ENCODE results near the gene SULT1C4. TPM values are rescaled to one million over a fixed set of nuclear protein-coding genes. Genes with fewer than 3 reads are reported as not detected.

Gene SULT1C4
- total RNA-seq, 2 experiments from 2014 or later, result not detected

DNA sequence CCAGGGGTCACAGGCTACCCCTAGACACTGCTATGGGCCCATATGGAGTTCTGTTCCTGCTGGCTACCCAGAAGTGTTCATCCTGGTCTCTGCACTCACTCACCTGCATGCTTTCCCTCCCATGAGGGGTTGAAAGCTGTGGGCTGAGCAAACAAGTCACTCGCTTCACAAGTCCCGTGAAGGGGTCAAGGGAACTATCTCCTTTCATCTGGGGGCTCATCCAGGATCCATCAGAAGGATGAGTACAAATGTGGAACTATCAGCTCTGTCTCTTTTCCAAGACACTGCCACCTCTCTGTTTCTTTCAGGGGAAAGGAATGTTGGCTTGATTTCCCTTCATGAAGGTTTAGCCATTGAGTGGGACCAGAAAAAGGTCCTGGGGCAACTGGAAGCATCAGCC lies 21.7 kb downstream of the SULT1C4 start:
- Histone ChIP-seq H3K36me3 (ENCODE audit: insufficient read depth, low read length) (no peaks in the 10 kb centered on the region), H3K4me1 (ENCODE audit: insufficient read depth, low read length, poor library complexity, severe bottlenecking) (no peaks in the 10 kb centered on the region), H3K9me3 (ENCODE audit: low read length) (0 out of 2 replicates have a peak, but pooled peaks cover 10% of the 10 kb centered on the region), H3K4me3 (ENCODE audit: low read depth, low read length, poor library complexity, severe bottlenecking) (no peak overlapping the region), H2AFZ (ENCODE audit: low read length) (no peak overlapping the region), H3K9me2 (ENCODE audit: insufficient read depth, low read length) (no peaks in the 10 kb centered on the region), H3K27ac (ENCODE audit: low read depth, low read length, poor library complexity, severe bottlenecking) (no peak overlapping the region), H3K79me2 (ENCODE audit: insufficient read depth, low read depth, low read length) (no peaks in the 10 kb centered on the region), H3K4me2 (ENCODE audit: low read length) (no peak overlapping the region), H4K20me1 (ENCODE audit: insufficient read depth, low read length) (no peaks in the 10 kb centered on the region)
- no TSS peak for BruUV-seq (replicated peaks)
- ChIA-PET POLR2A (interaction anchor here (0.8 kb wide), 1 partner anchor 12 kb away, joined by 8 read pairs; no protein-coding TSS in a partner anchor), CTCF (ENCODE audit: unreplicated experiment) (no interaction called here)
- intact Hi-C loops (cut with micrococcal nuclease; ENCODE audit: unreplicated experiment), result no loop called here
- TF ChIP-seq CTCF (conservative IDR thresholded peaks at IDR 0.05; ENCODE audit: low read length) (no peak), EZH2phosphoT487 (IDR thresholded peaks at IDR 0.05; ENCODE audit: borderline replicate concordance, low read depth, low read length) (no peak)
- DNase-seq (ENCODE audit: low spot score), result no peak

GRCh38 chr2:108401800-108402199 lies 24.0 kb downstream of the SULT1C4 start:
- intact Hi-C loops (cut with micrococcal nuclease; ENCODE audit: unreplicated experiment), result no loop called here
- Histone ChIP-seq H4K20me1 (ENCODE audit: insufficient read depth, low read length) (no peaks in the 10 kb centered on the region), H3K4me1 (ENCODE audit: insufficient read depth, low read length, poor library complexity, severe bottlenecking) (no peaks in the 10 kb centered on the region), H3K79me2 (ENCODE audit: insufficient read depth, low read depth, low read length) (no peaks in the 10 kb centered on the region), H3K27ac (ENCODE audit: low read depth, low read length, poor library complexity, severe bottlenecking) (no peak overlapping the region), H3K4me2 (ENCODE audit: low read length) (no peak overlapping the region), H3K9me3 (ENCODE audit: low read length) (0 out of 2 replicates have a peak, but pooled peaks cover 10% of the 10 kb centered on the region), H3K4me3 (ENCODE audit: low read depth, low read length, poor library complexity, severe bottlenecking) (no peak overlapping the region), H3K36me3 (ENCODE audit: insufficient read depth, low read length) (no peaks in the 10 kb centered on the region), H2AFZ (ENCODE audit: low read length) (no peak overlapping the region), H3K9me2 (ENCODE audit: insufficient read depth, low read length) (no peaks in the 10 kb centered on the region)
- ChIA-PET POLR2A (interaction anchor here (0.9 kb wide), 1 partner anchor 8 kb away, joined by 3 read pairs; no protein-coding TSS in a partner anchor), CTCF (ENCODE audit: unreplicated experiment) (no interaction called here)
- TF ChIP-seq CTCF (conservative IDR thresholded peaks at IDR 0.05; ENCODE audit: low read length), result no peak
- TF ChIP-seq EZH2phosphoT487 (IDR thresholded peaks at IDR 0.05; ENCODE audit: borderline replicate concordance, low read depth, low read length), result no peak
- DNase-seq (ENCODE audit: low spot score), result no peak
- BruUV-seq (replicated peaks), result no TSS peak

- intact Hi-C loops (cut with micrococcal nuclease; ENCODE audit: unreplicated experiment), result no loop called here
- 0 out of 2 replicates have a peak, but pooled peaks cover 10% of the 10 kb centered on the region for H3K9me3 ChIP-seq (ENCODE audit: low read length)
- H3K4me2 ChIP-seq (ENCODE audit: low read length), result no peak overlapping the region
- no TSS peak for BruUV-seq (replicated peaks)
- no peaks in the 10 kb centered on the region for H3K4me1 ChIP-seq (ENCODE audit: insufficient read depth, low read length, poor library complexity, severe bottlenecking)
- no peak for DNase-seq (ENCODE audit: low spot score)
- no peaks in the 10 kb centered on the region for H3K36me3 ChIP-seq (ENCODE audit: insufficient read depth, low read length)
- H3K79me2 ChIP-seq (ENCODE audit: insufficient read depth, low read depth, low read length), result no peaks in the 10 kb centered on the region
- H3K4me3 ChIP-seq (ENCODE audit: low read depth, low read length, poor library complexity, severe bottlenecking), result no peak overlapping the region
- H3K27ac ChIP-seq (ENCODE audit: low read depth, low read length, poor library complexity, severe bottlenecking), result no peak overlapping the region
- ChIA-PET CTCF (ENCODE audit: unreplicated experiment) (no interaction called here), POLR2A (interaction anchor here (0.9 to 1.2 kb wide), 3 partner anchors 8 to 28 kb away, joined by 3 to 5 read pairs (median 3); no protein-coding TSS in a partner anchor)
- TF ChIP-seq EZH2phosphoT487 (IDR thresholded peaks at IDR 0.05; ENCODE audit: borderline replicate concordance, low read depth, low read length) (no peak), CTCF (conservative IDR thresholded peaks at IDR 0.05; ENCODE audit: low read length) (no peak)
- no peaks in the 10 kb centered on the region for H4K20me1 ChIP-seq (ENCODE audit: insufficient read depth, low read length)
- H3K9me2 ChIP-seq (ENCODE audit: insufficient read depth, low read length), result no peaks in the 10 kb centered on the region
- no peak overlapping the region for H2AFZ ChIP-seq (ENCODE audit: low read length)
Measured at GRCh38 chr2:108403494-108403893, 25.7 kb downstream of the SULT1C4 start.
